Measurements from ENCODE around the gene ZNF497.

ZNF497 gene

GRCh38 chr19:58338825-58339558, 23.6 kb downstream of the ZNF497 start:
- H3K4me3 Mint-ChIP-seq: no peak overlapping the region
- TF ChIP-seq, protein P1, sequence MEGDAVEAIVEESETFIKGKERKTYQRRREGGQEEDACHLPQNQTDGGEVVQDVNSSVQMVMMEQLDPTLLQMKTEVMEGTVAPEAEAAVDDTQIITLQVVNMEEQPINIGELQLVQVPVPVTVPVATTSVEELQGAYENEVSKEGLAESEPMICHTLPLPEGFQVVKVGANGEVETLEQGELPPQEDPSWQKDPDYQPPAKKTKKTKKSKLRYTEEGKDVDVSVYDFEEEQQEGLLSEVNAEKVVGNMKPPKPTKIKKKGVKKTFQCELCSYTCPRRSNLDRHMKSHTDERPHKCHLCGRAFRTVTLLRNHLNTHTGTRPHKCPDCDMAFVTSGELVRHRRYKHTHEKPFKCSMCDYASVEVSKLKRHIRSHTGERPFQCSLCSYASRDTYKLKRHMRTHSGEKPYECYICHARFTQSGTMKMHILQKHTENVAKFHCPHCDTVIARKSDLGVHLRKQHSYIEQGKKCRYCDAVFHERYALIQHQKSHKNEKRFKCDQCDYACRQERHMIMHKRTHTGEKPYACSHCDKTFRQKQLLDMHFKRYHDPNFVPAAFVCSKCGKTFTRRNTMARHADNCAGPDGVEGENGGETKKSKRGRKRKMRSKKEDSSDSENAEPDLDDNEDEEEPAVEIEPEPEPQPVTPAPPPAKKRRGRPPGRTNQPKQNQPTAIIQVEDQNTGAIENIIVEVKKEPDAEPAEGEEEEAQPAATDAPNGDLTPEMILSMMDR (IDR thresholded peaks at IDR 0.05): no peak
- peak; percentile 29 for DNase-seq
- H3K36me3 Mint-ChIP-seq (ENCODE audit: low read depth): peaks cover 70% of the 10 kb centered on the region
- H3K27me3 Mint-ChIP-seq (ENCODE audit: low read depth, poor library complexity): peaks cover 4% of the 10 kb centered on the region
- H3K9me3 Mint-ChIP-seq: peaks cover 10% of the 10 kb centered on the region
- no peaks in the 10 kb centered on the region for H3K4me1 Mint-ChIP-seq
- no peak overlapping the region for H3K27ac Mint-ChIP-seq

DNA sequence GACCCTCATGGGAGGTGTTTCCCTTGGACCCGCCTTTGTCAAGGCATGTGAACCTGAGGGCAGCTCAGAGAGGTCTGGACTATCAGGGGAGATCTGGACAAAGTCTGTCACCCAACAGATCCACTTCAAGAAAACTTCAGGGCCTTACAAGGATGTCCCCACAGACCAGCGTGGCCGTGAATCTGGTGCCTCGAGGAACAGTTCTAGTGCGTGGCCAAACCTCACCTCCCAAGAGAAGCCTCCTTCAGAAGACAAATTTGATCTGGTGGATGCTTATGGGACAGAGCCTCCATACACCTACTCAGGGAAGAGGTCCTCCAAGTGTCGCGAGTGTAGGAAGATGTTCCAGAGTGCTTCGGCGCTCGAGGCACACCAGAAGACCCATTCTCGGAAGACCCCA, 24.2 kb downstream of the ZNF497 start:
- TF ChIP-seq, protein P1 (IDR thresholded peaks at IDR 0.05): no peak
- H3K4me3 Mint-ChIP-seq: no peak overlapping the region
- H3K4me1 Mint-ChIP-seq: no peaks in the 10 kb centered on the region
- DNase-seq: no peak
- no peak overlapping the region for H3K27ac Mint-ChIP-seq
- H3K9me3 Mint-ChIP-seq: peaks cover 7% of the 10 kb centered on the region
- peaks cover 67% of the 10 kb centered on the region for H3K36me3 Mint-ChIP-seq (ENCODE audit: low read depth)
- H3K27me3 Mint-ChIP-seq (ENCODE audit: low read depth, poor library complexity): no peaks in the 10 kb centered on the region

GRCh38 chr19:58336820-58337219, 25.7 kb downstream of the ZNF497 start:
- no peak for DNase-seq
- Mint-ChIP-seq H3K27ac (no peak overlapping the region), H3K36me3 (ENCODE audit: low read depth) (peaks cover 58% of the 10 kb centered on the region), H3K4me1 (no peaks in the 10 kb centered on the region), H3K4me3 (no peak overlapping the region), H3K27me3 (ENCODE audit: low read depth, poor library complexity) (no peaks in the 10 kb centered on the region), H3K9me3 (no peaks in the 10 kb centered on the region)
- TF ChIP-seq, protein P1 (IDR thresholded peaks at IDR 0.05): no peak

DNA sequence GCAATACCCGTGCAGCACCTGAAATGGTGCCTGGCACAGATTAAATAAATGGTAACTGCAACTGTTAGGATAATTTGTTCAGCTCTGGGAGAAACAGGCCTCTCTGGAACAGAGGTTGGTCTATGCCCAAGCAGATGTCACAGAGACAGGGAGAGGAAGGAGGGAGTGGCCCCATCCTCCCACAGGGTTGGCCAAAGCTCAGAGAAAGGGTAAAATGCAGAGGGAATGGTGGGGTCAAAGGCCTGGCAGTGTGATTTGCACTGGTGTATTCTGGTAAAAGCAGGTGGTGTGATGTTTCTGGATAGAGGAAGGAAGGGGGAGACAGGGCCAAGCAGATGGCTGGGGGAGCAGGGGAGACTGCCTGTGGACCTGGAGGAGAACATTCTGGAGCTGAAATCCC, 26.3 kb downstream of the ZNF497 start:
- TF ChIP-seq, protein P1 (IDR thresholded peaks at IDR 0.05): no peak
- H3K4me1 Mint-ChIP-seq: no peaks in the 10 kb centered on the region
- no peak overlapping the region for H3K27ac Mint-ChIP-seq
- H3K36me3 Mint-ChIP-seq (ENCODE audit: low read depth): peaks cover 55% of the 10 kb centered on the region
- DNase-seq: no peak
- H3K4me3 Mint-ChIP-seq: no peak overlapping the region
- H3K9me3 Mint-ChIP-seq: no peaks in the 10 kb centered on the region
- no peaks in the 10 kb centered on the region for H3K27me3 Mint-ChIP-seq (ENCODE audit: low read depth, poor library complexity)

DNA sequence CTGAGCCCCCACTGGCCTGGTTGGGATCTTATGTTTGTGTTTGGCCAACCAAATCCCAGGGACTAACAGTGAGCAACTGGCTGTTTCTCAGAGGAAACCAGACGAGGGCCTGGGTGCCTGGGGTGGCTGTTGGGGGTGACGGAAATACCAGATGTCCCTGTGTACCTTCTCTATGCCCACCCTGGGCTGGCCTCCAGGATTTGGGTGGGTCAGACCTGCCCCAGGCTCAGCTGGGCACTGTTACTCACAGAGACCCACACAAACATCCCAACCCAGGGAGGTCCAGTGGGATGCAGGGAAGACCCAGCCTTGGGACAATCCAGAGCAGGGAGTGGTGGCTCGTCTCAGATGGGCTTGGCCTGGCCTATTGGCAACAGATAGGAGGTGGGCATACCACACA, 26.9 kb downstream of the ZNF497 start:
- TF ChIP-seq, protein P1 (IDR thresholded peaks at IDR 0.05): no peak
- Mint-ChIP-seq H3K9me3 (no peaks in the 10 kb centered on the region), H3K27me3 (ENCODE audit: low read depth, poor library complexity) (peaks cover 2% of the 10 kb centered on the region), H3K4me1 (peaks cover 3% of the 10 kb centered on the region), H3K36me3 (ENCODE audit: low read depth) (peaks cover 49% of the 10 kb centered on the region), H3K4me3 (no peak overlapping the region), H3K27ac (no peak overlapping the region)
- DNase-seq: no peak

DNA sequence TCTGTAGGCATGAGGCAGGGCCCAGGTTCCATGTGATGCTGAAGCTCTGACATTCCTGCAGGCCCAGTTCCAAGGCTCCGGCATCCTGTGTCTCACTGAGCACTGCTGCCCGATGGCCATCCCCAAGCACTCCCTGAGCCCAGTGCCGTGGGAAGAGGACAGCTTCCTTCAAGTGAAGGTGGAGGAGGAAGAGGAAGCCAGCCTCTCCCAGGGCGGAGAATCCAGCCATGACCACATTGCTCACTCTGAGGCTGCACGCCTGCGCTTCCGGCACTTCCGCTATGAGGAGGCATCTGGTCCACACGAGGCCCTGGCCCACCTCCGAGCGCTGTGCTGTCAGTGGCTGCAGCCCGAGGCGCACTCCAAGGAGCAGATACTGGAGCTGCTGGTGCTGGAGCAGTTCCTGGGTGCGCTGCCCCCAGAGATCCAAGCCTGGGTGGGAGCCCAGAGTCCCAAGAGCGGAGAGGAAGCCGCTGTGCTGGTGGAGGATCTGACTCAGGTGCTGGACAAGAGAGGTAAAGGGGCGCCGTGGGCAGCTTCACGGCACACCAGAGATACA, 27.8 kb downstream of the ZNF497 start:
- H3K36me3 Mint-ChIP-seq (ENCODE audit: low read depth): peaks cover 43% of the 10 kb centered on the region
- no peak overlapping the region for H3K27ac Mint-ChIP-seq
- no peaks in the 10 kb centered on the region for H3K9me3 Mint-ChIP-seq

More for the DNA sequence above, 27.8 kb downstream of the ZNF497 start:
- peaks cover 8% of the 10 kb centered on the region for H3K4me1 Mint-ChIP-seq
- DNase-seq: no peak
- no peak overlapping the region for H3K4me3 Mint-ChIP-seq
- peaks cover 3% of the 10 kb centered on the region for H3K27me3 Mint-ChIP-seq (ENCODE audit: low read depth, poor library complexity)
- TF ChIP-seq, protein P1 (IDR thresholded peaks at IDR 0.05): no peak
